PC-9 (cell line): ENCODE data around the gene FRMPD2.

Experiments used
- CTCF ChIP-seq: fragments of 200-600 bp; sonication (generic); conservative IDR thresholded peaks from 2 replicates; pipeline ENCODE4 v1.6.1; 2017; ENCODE audit warnings: mixed run types, antibody characterized with exemption, mild to moderate bottlenecking, moderate library complexity
- EZH2 ChIP-seq: fragments of 200-600 bp; sonication (generic); IDR thresholded peaks from 2 replicates; pipeline ENCODE4 v1.8.0; 2017; ENCODE audit warnings: antibody characterized with exemption, low read depth

- TF ChIP-seq CTCF (no peak), EZH2 (no peak)
Observed at GRCh38 chr10:48287417-48288391, 13.2 kb upstream of the FRMPD2 start.
